Stimulated activated CD4-positive, alpha-beta T cell treated with anti-CD3 and anti-CD28 coated beads, TNF-alpha, amount 100 ng/mL, for 24 hours (primary cell): ENCODE data around the gene ALKBH3.

Experiments
- DNase-seq, 3 experiments: peaks; one replicate each; pipeline ENCODE4 v3.0.0-alpha.2; 2020; ENCODE audit warnings: low read depth in 3 of 3

ALKBH3 gene

DNA sequence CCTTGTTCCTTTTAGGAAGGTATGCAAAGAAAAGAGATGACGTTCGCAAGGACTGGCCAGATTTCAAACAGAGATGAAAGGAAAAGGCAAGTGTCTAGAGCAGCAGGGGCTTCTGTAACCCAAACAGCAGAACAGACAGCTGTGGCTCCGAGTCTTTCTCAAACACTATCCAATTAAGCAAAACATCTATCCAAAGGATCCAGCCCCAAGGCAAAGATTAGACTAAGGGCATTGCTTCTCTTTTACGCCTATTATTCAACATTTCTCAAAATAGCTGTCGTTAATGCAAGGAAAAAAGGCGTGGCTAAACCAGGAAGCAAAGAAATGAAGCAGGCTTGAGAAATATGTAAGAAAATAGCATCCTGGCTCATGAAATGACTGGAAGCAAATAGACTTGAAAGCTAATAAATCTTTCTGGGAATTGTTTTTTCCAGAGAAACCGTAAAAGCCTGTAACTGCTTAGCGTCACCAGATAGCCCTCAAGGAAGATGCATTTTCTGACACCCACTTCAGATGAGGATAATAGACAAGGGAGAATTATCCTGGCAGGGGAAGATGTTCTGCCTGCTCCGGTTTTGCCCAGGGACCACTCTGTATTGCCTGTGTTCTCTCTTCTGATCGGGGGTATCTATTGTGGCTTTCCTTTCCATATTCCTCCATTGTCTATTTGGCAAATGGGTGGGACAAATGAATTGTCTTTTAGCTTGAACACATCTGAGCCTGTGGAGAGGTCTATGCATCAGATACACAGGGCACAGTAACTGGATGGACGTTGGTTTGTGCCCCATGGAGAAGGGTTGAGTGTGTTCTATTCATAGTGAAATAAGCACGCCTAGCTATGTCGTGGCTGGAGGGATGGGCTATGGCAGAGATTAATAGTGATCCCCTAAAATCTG is 82.0 kb downstream of the ALKBH3 start:
- no peak for DNase-seq

DNA sequence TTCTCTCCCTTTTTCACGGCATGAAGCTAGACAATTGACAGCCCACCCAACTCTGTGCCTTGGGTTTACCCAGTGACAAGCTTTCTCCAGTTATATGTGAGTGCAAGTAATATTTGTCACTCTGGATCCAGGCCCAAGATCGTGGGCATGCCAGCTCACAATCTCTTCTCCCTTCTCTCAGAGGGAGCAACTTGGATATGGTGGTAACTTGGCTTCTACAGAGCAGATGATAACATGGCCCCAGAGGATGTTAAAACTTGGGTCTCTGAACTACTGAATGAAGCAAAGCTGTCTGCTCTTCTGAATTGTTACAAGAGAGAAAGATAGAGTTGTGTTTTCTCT is 82.6 kb downstream of the ALKBH3 start:
- DNase-seq, result no peak

DNA sequence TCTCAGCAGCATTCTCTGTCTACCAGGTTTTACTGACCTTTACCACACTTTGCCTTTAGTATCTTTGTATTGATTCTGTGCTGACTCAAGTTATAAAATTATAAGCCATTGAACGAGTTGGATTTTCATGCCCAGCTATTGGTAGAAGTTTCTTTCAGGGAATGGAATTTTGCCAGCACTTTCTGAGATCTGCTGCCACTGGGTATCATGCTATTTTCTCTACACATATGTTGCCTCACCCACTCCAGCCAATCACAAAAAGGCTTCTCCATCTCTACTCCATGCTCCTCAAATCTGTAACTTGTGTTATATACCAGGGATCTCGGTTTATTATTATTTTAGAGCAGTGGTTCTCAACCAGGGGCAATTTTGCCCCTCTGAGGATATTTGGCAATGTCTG is 87.0 kb downstream of the ALKBH3 start:
- DNase-seq, result no peak

DNA sequence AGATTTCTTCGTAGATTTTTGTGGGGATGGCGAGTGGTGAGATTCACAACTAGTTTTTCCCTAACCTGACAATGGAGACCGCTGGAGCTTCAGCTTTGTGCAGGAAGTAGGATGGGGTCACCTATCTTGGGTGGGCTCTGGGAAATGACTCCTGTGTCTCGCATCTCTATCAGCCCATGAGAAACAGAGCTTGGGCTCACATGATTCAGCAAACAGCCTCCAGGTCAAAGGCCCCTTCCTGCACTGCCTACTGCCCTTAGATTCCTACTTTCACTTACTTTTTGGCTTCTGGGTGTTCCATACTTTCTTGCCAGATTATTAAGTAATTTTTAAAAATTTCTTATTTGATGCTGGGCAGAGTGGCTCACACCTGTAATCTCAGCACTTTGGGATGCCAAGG is 88.1 kb downstream of the ALKBH3 start:
- no peak for DNase-seq

GRCh38 chr11:43969543-43969942 is 88.9 kb downstream of the ALKBH3 start:
- DNase-seq, result no peak
